ENCODE data around the gene SNAPC4.
"Not testable (repeated sequence)": the region's sequence is repeated elsewhere in the genome, so short reads cannot be mapped to it uniquely, and the experiment has no call there.

Gene SNAPC4

GRCh38 chr9:136353088-136353487 lies 46.9 kb downstream of the SNAPC4 start:
- Histone ChIP-seq H3K4me1 (no peaks in the 10 kb centered on the region), H3K27ac (no peak overlapping the region), H3K9me3 (ENCODE audit: control insufficient read depth, low read length) (no peaks in the 10 kb centered on the region), H3K4me2 (ENCODE audit: low read length) (no peak overlapping the region), H2AFZ (no peak overlapping the region), H3K36me3 (ENCODE audit: control insufficient read depth, insufficient read depth, low read length) (no peaks in the 10 kb centered on the region), H3K27me3 (ENCODE audit: control insufficient read depth, insufficient read depth, low read length) (no peaks in the 10 kb centered on the region), H3K79me2 (no peaks in the 10 kb centered on the region), H3K4me3 (ENCODE audit: low read depth, low read length) (no peak overlapping the region), H3K9ac (no peak overlapping the region)
- no peak for TF ChIP-seq CTCF (IDR thresholded peaks at IDR 0.05)

- H3K4me3 ChIP-seq (ENCODE audit: low read depth, low read length): no peak overlapping the region
- H3K9me3 ChIP-seq (ENCODE audit: control insufficient read depth, low read length): no peaks in the 10 kb centered on the region
- H3K36me3 ChIP-seq (ENCODE audit: control insufficient read depth, insufficient read depth, low read length): no peaks in the 10 kb centered on the region
- H2AFZ ChIP-seq: no peak overlapping the region
- no peak overlapping the region for H3K27ac ChIP-seq
- H3K4me1 ChIP-seq: no peaks in the 10 kb centered on the region
- no peak overlapping the region for H3K4me2 ChIP-seq (ENCODE audit: low read length)
- no peaks in the 10 kb centered on the region for H3K27me3 ChIP-seq (ENCODE audit: control insufficient read depth, insufficient read depth, low read length)
- H3K79me2 ChIP-seq: no peaks in the 10 kb centered on the region
- H3K9ac ChIP-seq: no peak overlapping the region
- TF ChIP-seq CTCF (IDR thresholded peaks at IDR 0.05): no peak
Measured at GRCh38 chr9:136352682-136353081, 47.3 kb downstream of the SNAPC4 start.

GRCh38 chr9:136351868-136352267 lies 48.1 kb downstream of the SNAPC4 start:
- not testable (repeated sequence) for H3K4me3 ChIP-seq (ENCODE audit: low read depth, low read length); H3K27me3 ChIP-seq (ENCODE audit: control insufficient read depth, insufficient read depth, low read length); H2AFZ ChIP-seq; H3K36me3 ChIP-seq (ENCODE audit: control insufficient read depth, insufficient read depth, low read length); H3K4me1 ChIP-seq; H3K27ac ChIP-seq; H3K4me2 ChIP-seq (ENCODE audit: low read length); H3K9me3 ChIP-seq (ENCODE audit: control insufficient read depth, low read length); H3K79me2 ChIP-seq; H3K9ac ChIP-seq

- no peaks in the 10 kb centered on the region for H3K9me3 ChIP-seq (ENCODE audit: control insufficient read depth, low read length)
- no peak overlapping the region for H3K27ac ChIP-seq
- H3K79me2 ChIP-seq: no peaks in the 10 kb centered on the region
- H3K4me1 ChIP-seq: no peaks in the 10 kb centered on the region
- no peak for TF ChIP-seq CTCF (IDR thresholded peaks at IDR 0.05)
- H3K9ac ChIP-seq: no peak overlapping the region
- no peaks in the 10 kb centered on the region for H3K36me3 ChIP-seq (ENCODE audit: control insufficient read depth, insufficient read depth, low read length)
- no peak overlapping the region for H3K4me3 ChIP-seq (ENCODE audit: low read depth, low read length)
- no peaks in the 10 kb centered on the region for H3K27me3 ChIP-seq (ENCODE audit: control insufficient read depth, insufficient read depth, low read length)
- no peak overlapping the region for H3K4me2 ChIP-seq (ENCODE audit: low read length)
- H2AFZ ChIP-seq: no peak overlapping the region
Measured at GRCh38 chr9:136351252-136351800, 48.6 kb downstream of the SNAPC4 start.
